Central memory CD8-positive, alpha-beta T cell (primary cell): ENCODE results near the gene FBH1.
"Not testable (repeated sequence)": the region's sequence is repeated elsewhere in the genome, so short reads cannot be mapped to it uniquely, and the experiment has no call there.

Experiments used
- ATAC-seq: fragments of 150-1000 bp; cut with Tn5 transposase; replicated peaks from 2 replicates; pipeline ENCODE4 v1.10.0; 2022; ENCODE audit warnings: mild to moderate bottlenecking, moderate FRiP score, moderate number of reproducible peaks; ENCODE audit not compliant: poor library complexity, severe bottlenecking; ENCODE audit errors: extremely low read depth
- DNase-seq, 2 donors: peaks; one replicate each; pipeline ENCODE4 v3.0.0; 2021; ENCODE audit warnings: low spot score in 2 of 2
- H3K27ac Mint-ChIP-seq: one replicate; pipeline ENCODE4 v1.8.0; 2022; ENCODE audit warnings: low read depth, mild to moderate bottlenecking, moderate library complexity, mixed read lengths
- H3K27me3 Mint-ChIP-seq: one replicate; pipeline ENCODE4 v1.8.0; 2022; ENCODE audit warnings: mixed read lengths
- H3K36me3 Mint-ChIP-seq: one replicate; pipeline ENCODE4 v1.8.0; 2022; ENCODE audit warnings: mild to moderate bottlenecking, moderate library complexity, mixed read lengths; ENCODE audit not compliant: insufficient read depth
- H3K4me1 Mint-ChIP-seq: one replicate; pipeline ENCODE4 v1.8.0; 2022; ENCODE audit warnings: mixed read lengths
- H3K4me3 Mint-ChIP-seq: one replicate; pipeline ENCODE4 v1.8.0; 2022; ENCODE audit warnings: mild to moderate bottlenecking, moderate library complexity, mixed read lengths
- H3K9me3 Mint-ChIP-seq: one replicate; pipeline ENCODE4 v1.8.0; 2022; ENCODE audit warnings: mixed read lengths

The FBH1 gene

GRCh38 chr10:5938291-5938690 lies 48.2 kb downstream of the FBH1 start:
- H3K9me3 Mint-ChIP-seq = no peaks in the 10 kb centered on the region
- peaks cover 17% of the 10 kb centered on the region for H3K36me3 Mint-ChIP-seq
- peaks cover 2% of the 10 kb centered on the region for H3K27me3 Mint-ChIP-seq
- ATAC-seq (no peak), DNase-seq (no peak)
- no peak overlapping the region for H3K4me3 Mint-ChIP-seq
- no peak overlapping the region for H3K27ac Mint-ChIP-seq
- peaks cover 5% of the 10 kb centered on the region for H3K4me1 Mint-ChIP-seq

GRCh38 chr10:5940807-5941218 lies 50.8 kb downstream of the FBH1 start:
- Mint-ChIP-seq H3K27me3 (peaks cover 8% of the 10 kb centered on the region), H3K27ac (no peak overlapping the region), H3K36me3 (peaks cover 10% of the 10 kb centered on the region), H3K4me1 (peaks cover 11% of the 10 kb centered on the region), H3K4me3 (no peak overlapping the region), H3K9me3 (no peaks in the 10 kb centered on the region)
- no peak for ATAC-seq
- no peak for DNase-seq

GRCh38 chr10:5941579-5941978 lies 51.5 kb downstream of the FBH1 start:
- DNase-seq (no peak), ATAC-seq (no peak)
- Mint-ChIP-seq H3K27ac (no peak overlapping the region), H3K4me3 (no peak overlapping the region), H3K27me3 (peaks cover 8% of the 10 kb centered on the region), H3K9me3 (no peaks in the 10 kb centered on the region), H3K4me1 (peaks cover 14% of the 10 kb centered on the region), H3K36me3 (peaks cover 7% of the 10 kb centered on the region)

GRCh38 chr10:5942001-5942400 lies 52.0 kb downstream of the FBH1 start:
- H3K36me3 Mint-ChIP-seq = peaks cover 4% of the 10 kb centered on the region
- ATAC-seq (no peak), DNase-seq (no peak)
- peaks cover 8% of the 10 kb centered on the region for H3K27me3 Mint-ChIP-seq
- H3K4me3 Mint-ChIP-seq = no peak overlapping the region
- no peak overlapping the region for H3K27ac Mint-ChIP-seq
- no peaks in the 10 kb centered on the region for H3K9me3 Mint-ChIP-seq
- H3K4me1 Mint-ChIP-seq = peaks cover 14% of the 10 kb centered on the region

GRCh38 chr10:5942474-5942873 lies 52.4 kb downstream of the FBH1 start:
- DNase-seq = no peak
- Mint-ChIP-seq H3K4me1 (peaks cover 14% of the 10 kb centered on the region), H3K9me3 (no peaks in the 10 kb centered on the region), H3K36me3 (peaks cover 4% of the 10 kb centered on the region), H3K4me3 (no peak overlapping the region), H3K27me3 (peaks cover 8% of the 10 kb centered on the region), H3K27ac (no peak overlapping the region)
- no peak for ATAC-seq

GRCh38 chr10:5943536-5943935 lies 53.5 kb downstream of the FBH1 start:
- DNase-seq = no peak
- Mint-ChIP-seq H3K36me3 (peaks cover 1% of the 10 kb centered on the region), H3K9me3 (no peaks in the 10 kb centered on the region), H3K4me1 (peaks cover 14% of the 10 kb centered on the region), H3K27ac (no peak overlapping the region), H3K4me3 (no peak overlapping the region), H3K27me3 (peaks cover 8% of the 10 kb centered on the region)
- ATAC-seq = no peak

GRCh38 chr10:5944389-5945189 lies 54.5 kb downstream of the FBH1 start:
- Mint-ChIP-seq H3K4me3 (no peak overlapping the region), H3K9me3 (no peaks in the 10 kb centered on the region), H3K27me3 (peaks cover 8% of the 10 kb centered on the region), H3K27ac (no peak overlapping the region), H3K4me1 (peaks cover 14% of the 10 kb centered on the region), H3K36me3 (peaks cover 1% of the 10 kb centered on the region)
- DNase-seq = no peak
- no peak for ATAC-seq

- peaks cover 1% of the 10 kb centered on the region for H3K36me3 Mint-ChIP-seq
- peaks cover 14% of the 10 kb centered on the region for H3K4me1 Mint-ChIP-seq
- peaks cover 8% of the 10 kb centered on the region for H3K27me3 Mint-ChIP-seq
- no peaks in the 10 kb centered on the region for H3K9me3 Mint-ChIP-seq
- DNase-seq (no peak), ATAC-seq (no peak)
- H3K4me3 Mint-ChIP-seq = no peak overlapping the region
- no peak overlapping the region for H3K27ac Mint-ChIP-seq
Measured at GRCh38 chr10:5945190-5945509, 55.1 kb downstream of the FBH1 start.

- Mint-ChIP-seq H3K27me3 (peaks cover 8% of the 10 kb centered on the region), H3K4me1 (peaks cover 12% of the 10 kb centered on the region), H3K36me3 (peaks cover 1% of the 10 kb centered on the region), H3K27ac (no peak overlapping the region), H3K4me3 (no peak overlapping the region), H3K9me3 (no peaks in the 10 kb centered on the region)
- DNase-seq (no peak), ATAC-seq (no peak)
Measured at GRCh38 chr10:5945561-5946418, 55.7 kb downstream of the FBH1 start.

- H3K9me3 Mint-ChIP-seq, H3K27ac Mint-ChIP-seq, H3K36me3 Mint-ChIP-seq, H3K4me1 Mint-ChIP-seq, H3K4me3 Mint-ChIP-seq, ATAC-seq, DNase-seq, H3K27me3 Mint-ChIP-seq: not testable (repeated sequence)
Measured at GRCh38 chr10:5946419-5946775, 56.4 kb downstream of the FBH1 start.

GRCh38 chr10:5946786-5947185 lies 56.7 kb downstream of the FBH1 start:
- Mint-ChIP-seq H3K27ac (no peak overlapping the region), H3K4me3 (no peak overlapping the region), H3K9me3 (no peaks in the 10 kb centered on the region)

GRCh38 chr10:5947471-5948207 lies 57.6 kb downstream of the FBH1 start:
- peaks cover 8% of the 10 kb centered on the region for H3K27me3 Mint-ChIP-seq
- DNase-seq = no peak
- peaks cover 9% of the 10 kb centered on the region for H3K4me1 Mint-ChIP-seq
- H3K9me3 Mint-ChIP-seq = no peaks in the 10 kb centered on the region
- no peak overlapping the region for H3K4me3 Mint-ChIP-seq
- peaks cover 5% of the 10 kb centered on the region for H3K36me3 Mint-ChIP-seq
- no peak for ATAC-seq
- H3K27ac Mint-ChIP-seq = no peak overlapping the region

More at GRCh38 chr10:5946786-5947185, 56.7 kb downstream of the FBH1 start:
- no peak for ATAC-seq
- H3K4me1 Mint-ChIP-seq = peaks cover 9% of the 10 kb centered on the region
- peaks cover 8% of the 10 kb centered on the region for H3K27me3 Mint-ChIP-seq
- DNase-seq = no peak
- peaks cover under 1% of the 10 kb centered on the region for H3K36me3 Mint-ChIP-seq
